ENCODE measurements around the gene CCND2.
A peak's percentile ranks its signal among the peaks of the same experiment; 100 is the strongest.
"Not testable (repeated sequence)": the region's sequence is repeated elsewhere in the genome, so short reads cannot be mapped to it uniquely, and the experiment has no call there.

CCND2 gene

GRCh38 chr12:4273652-4274395, at the start of gene CCND2:
CCND2 (plus strand) TSS chr12:4273762; CDS start chr12:4274041, 279 bp downstream.
- DNase-seq (ENCODE audit: low read depth in 2 of 3, low spot score in 1 of 3), result peak; percentile 69 to 80 (median 76)

GRCh38 chr12:4224206-4224889, 49.2 kb upstream of the CCND2 start:
- no peak for DNase-seq (ENCODE audit: low read depth in 2 of 3, low spot score in 1 of 3)

DNA sequence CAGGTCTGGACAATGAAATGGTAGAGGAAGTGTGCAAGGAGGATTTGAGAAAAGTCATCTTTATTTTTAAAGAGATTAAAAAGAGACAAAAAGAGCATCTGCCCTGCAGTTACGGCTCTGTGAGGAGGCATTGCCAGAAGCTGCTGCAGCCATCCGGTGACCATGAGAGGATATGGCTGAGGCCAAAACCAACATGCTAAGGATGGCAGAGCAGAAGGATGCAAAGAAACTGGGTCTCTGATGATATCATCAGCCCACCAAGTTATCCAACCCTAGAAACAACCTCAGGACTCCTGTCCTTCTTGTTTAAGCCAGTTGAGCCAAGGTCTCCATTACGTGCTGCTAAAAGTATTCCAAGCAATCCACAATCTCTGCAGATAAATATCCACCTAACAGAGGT, 48.0 kb upstream of the CCND2 start:
- no peak for DNase-seq (ENCODE audit: low read depth in 2 of 3, low spot score in 1 of 3)

GRCh38 chr12:4227046-4227445, 46.5 kb upstream of the CCND2 start:
- no peak for DNase-seq (ENCODE audit: low read depth in 2 of 3, low spot score in 1 of 3)

DNA sequence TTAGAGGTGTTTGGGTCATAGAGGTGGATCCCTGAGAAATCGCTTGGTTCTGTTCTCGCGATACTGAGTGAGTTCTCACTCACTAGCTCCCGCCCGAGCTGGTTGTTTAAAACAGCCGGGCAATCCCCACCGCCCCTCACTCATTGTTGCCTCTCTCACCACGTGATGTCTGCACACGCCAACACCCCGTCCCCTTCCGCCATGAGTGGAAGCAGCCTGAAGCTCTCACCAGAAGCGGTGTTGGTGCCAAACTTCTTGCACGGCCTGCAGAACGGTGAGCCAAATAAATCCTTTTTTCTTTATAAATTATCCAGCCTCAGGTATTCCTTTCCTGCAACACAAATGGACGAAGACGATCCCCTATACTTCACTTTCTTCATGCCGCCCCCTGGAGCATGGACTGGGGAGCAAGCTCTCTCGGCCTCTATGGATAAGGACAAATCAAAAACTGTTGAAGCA, 45.4 kb upstream of the CCND2 start:
- no peak for DNase-seq (ENCODE audit: low read depth in 2 of 3, low spot score in 1 of 3)

- no peak for DNase-seq (ENCODE audit: low read depth in 2 of 3, low spot score in 1 of 3)
These were observed 43.0 kb upstream of the CCND2 start for GRCh38 chr12:4230526-4230925.

- DNase-seq (ENCODE audit: low read depth in 2 of 3, low spot score in 1 of 3), result no peak
These were observed 35.0 kb upstream of the CCND2 start for GRCh38 chr12:4238577-4238976.

GRCh38 chr12:4239746-4240145, 33.8 kb upstream of the CCND2 start:
- no peak for DNase-seq (ENCODE audit: low read depth in 2 of 3, low spot score in 1 of 3)

- no peak for DNase-seq (ENCODE audit: low read depth in 2 of 3, low spot score in 1 of 3)
These were observed 33.3 kb upstream of the CCND2 start for GRCh38 chr12:4240161-4240783.

DNA sequence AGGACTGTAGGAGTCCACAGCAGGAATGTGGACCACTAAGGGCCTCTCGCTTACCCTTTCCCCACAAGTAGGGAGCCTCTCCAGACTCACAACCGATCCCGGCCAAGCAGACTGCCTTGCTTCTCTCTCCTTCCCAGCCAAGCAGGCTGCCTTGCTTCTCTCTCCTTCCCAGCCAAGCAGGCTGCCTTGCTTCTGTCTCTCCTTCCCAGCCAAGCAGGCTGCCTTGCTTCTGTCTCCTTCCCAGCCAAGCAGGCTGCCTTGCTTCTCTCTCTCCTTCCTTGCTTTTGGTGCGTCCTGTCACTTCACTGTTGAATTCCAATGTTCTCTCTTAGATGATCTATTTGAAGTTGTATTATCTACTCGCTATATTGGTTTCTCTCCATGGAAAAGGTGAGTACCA, 32.6 kb upstream of the CCND2 start:
- DNase-seq (ENCODE audit: low read depth in 2 of 3, low spot score in 1 of 3), result no peak

GRCh38 chr12:4241592-4241991, 32.0 kb upstream of the CCND2 start:
- no peak for DNase-seq (ENCODE audit: low read depth in 2 of 3, low spot score in 1 of 3)

GRCh38 chr12:4242595-4242994, 31.0 kb upstream of the CCND2 start:
- DNase-seq (ENCODE audit: low read depth in 2 of 3, low spot score in 1 of 3), result no peak

DNA sequence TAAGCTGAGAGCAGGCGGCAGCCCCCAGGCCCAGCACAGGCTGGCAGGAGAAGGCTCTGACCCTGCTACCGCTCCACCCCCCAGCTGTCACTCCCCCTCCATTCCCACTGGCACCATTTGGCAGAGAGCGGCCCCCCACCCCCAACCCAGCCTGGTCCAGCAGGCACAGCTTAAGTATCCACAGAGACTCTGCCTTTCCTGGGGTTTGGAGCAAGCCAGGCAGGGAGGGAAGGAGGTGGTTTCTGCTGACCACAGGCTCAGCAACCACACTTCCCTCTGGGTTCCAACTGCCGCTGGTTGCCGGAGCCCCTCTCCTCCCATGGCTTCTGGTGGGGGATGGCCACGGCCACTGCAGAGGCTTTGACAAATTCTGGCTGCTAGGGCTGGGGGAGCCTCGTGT, 30.5 kb upstream of the CCND2 start:
- DNase-seq (ENCODE audit: low read depth in 2 of 3, low spot score in 1 of 3), result no peak

GRCh38 chr12:4243491-4244100, 30.0 kb upstream of the CCND2 start:
- DNase-seq (ENCODE audit: low read depth in 2 of 3, low spot score in 1 of 3), result not testable (repeated sequence)

- DNase-seq (ENCODE audit: low read depth in 2 of 3, low spot score in 1 of 3), result no peak
These were observed 28.7 kb upstream of the CCND2 start for GRCh38 chr12:4244868-4245267.

GRCh38 chr12:4245446-4245845, 28.1 kb upstream of the CCND2 start:
- DNase-seq (ENCODE audit: low read depth in 2 of 3, low spot score in 1 of 3), result no peak

DNA sequence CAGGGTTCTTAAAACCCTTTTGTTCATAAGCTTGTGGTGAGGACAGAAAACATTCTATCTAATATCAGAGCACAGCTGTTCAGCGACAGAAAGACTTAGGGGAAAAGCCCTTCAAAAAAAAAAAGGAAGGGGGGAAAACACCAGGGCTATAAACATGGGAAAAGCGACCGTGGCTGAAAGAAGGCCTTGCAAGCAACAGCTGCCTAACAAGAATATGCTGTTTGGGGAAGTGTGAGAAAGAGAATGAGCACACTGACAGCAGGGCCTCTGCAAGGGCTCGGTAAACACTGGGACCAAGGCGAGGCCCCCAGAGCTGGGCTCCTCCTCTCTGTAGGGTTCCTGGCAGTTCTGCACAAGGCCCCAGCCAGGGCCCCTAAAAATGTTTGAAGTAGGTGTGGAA, 27.4 kb upstream of the CCND2 start:
- no peak for DNase-seq (ENCODE audit: low read depth in 2 of 3, low spot score in 1 of 3)

GRCh38 chr12:4250691-4251090, 22.9 kb upstream of the CCND2 start:
- DNase-seq (ENCODE audit: low read depth in 2 of 3, low spot score in 1 of 3), result no peak

DNA sequence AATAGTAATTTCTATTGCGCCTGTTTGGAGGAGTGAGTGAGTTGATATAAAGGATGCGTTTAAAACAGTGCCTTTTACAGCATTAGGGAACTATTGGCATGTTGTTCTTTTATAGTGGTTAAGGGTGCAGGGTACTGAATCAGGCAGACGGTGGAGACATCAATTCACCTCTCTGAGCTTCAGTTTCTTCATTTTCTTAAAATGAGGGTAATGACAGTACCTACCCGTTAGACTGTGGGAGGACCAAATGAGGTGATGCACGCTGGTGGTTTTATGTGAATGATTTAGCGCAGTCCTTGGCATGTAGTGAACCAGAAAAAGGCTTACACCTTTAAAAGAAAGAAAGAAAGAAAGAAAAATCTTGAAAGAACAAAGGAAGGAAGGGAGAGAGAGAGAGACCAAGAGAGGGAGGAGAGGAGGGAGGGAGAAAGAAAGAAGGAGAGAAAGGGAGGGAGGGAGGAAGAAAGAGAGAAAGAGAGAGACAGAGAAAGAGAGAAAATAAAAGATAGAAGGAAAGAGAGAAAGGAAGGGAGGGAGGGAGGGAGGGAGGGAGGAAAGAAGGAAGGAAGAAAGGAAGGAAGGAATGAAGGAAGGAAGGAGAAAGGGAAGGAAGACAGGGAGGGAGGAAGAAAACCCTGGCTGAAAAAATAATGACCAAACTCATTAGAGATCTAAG, 22.2 kb upstream of the CCND2 start:
- DNase-seq (ENCODE audit: low read depth in 2 of 3, low spot score in 1 of 3), result peak in 1 of 3 donors; percentile 20

GRCh38 chr12:4251967-4252366, 21.6 kb upstream of the CCND2 start:
- no peak for DNase-seq (ENCODE audit: low read depth in 2 of 3, low spot score in 1 of 3)

GRCh38 chr12:4252601-4253000, 21.0 kb upstream of the CCND2 start:
- DNase-seq (ENCODE audit: low read depth in 2 of 3, low spot score in 1 of 3), result no peak
